ENCODE results near the gene NDUFB8. TPM values are rescaled to one million over a fixed set of nuclear protein-coding genes. Genes with fewer than 3 reads are reported as not detected.

The NDUFB8 gene
- total and polyA plus RNA-seq, 2 of the 4 experiments (the other 2 are of a cell fraction), result 99.1 to 265 TPM

DNA sequence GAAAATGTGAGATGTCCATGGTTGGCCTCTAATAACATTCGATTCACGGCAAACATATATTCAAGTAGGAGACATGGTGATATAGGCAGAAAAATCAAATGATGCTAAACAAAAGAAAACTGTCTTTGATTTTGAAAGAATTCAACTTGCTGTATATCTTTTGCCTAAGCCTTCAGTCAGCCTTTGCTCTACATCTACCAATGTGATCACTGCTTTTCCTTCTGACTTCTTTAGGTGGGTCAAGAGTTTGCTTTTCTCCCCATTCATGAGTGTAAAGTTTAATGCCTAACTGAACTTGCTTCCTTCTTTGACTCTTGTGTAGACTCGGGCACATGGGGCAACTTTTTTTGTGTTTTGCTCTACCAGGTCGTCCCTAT is 5.7 kb upstream of the NDUFB8 start:
- Histone ChIP-seq H3K27ac (ENCODE audit: insufficient read depth, low read length) (no peak overlapping the region), H3K4me3 (ENCODE audit: insufficient read depth, low read depth, low read length) (peak overlapping the region; percentile 68), H3K23ac (ENCODE audit: low read depth, low read length) (peak overlapping the region; percentile 21), H4K91ac (ENCODE audit: insufficient read depth, low read depth, low read length) (peak overlapping the region; percentile 58), H3K79me1 (ENCODE audit: low read depth in 1 of 2, low read length in 2 of 2) (peaks cover 23 to 34% of the 10 kb centered on the region in 2 experiments), H3K9ac (ENCODE audit: low read depth, low read length) (peak overlapping the region; percentile 36; the same call in 1 of the 2 replicates), H4K8ac (ENCODE audit: low read depth in 2 of 2, low read length in 2 of 2) (peak overlapping the region; percentile 52 to 96), H2BK15ac (ENCODE audit: low read depth, low read length) (no peak overlapping the region), H3K9me3 (ENCODE audit: control insufficient read depth, insufficient read depth, low read length) (no peaks in the 10 kb centered on the region), H3K18ac (ENCODE audit: low read depth, low read length) (peak overlapping the region; percentile 7; the same call in 1 of the 2 replicates), H2AK5ac (ENCODE audit: low read depth, low read length) (no peak overlapping the region), H3K14ac (replicated peaks; ENCODE audit: low read depth, low read length) (peak overlapping the region; percentile 87), H3K4me1 (ENCODE audit: control insufficient read depth, insufficient read depth, low read length) (peaks cover 1% of the 10 kb centered on the region; the same call in 1 of the 2 replicates), H2BK5ac (ENCODE audit: low read depth, low read length, poor library complexity, severe bottlenecking) (peak overlapping the region; percentile 10), H4K5ac (ENCODE audit: low read depth, low read length) (peak overlapping the region; percentile 47), H3K9me1 (ENCODE audit: insufficient read depth, low read length) (0 out of 2 replicates have a peak, but pooled peaks cover 3% of the 10 kb centered on the region), H3K27me3 (ENCODE audit: control insufficient read depth, insufficient read depth, low read length) (no peaks in the 10 kb centered on the region), H3K56ac (ENCODE audit: extremely low read depth, insufficient read depth, low read length) (peak overlapping the region; percentile 47; the same call in 1 of the 2 replicates), H2BK20ac (ENCODE audit: low read depth, low read length) (0 out of 2 replicates have a peak overlapping the region, but pooled peaks have one; percentile 30), H2BK120ac (ENCODE audit: low read depth, low read length) (peak overlapping the region; percentile 45), H2AK9ac (replicated peaks; ENCODE audit: low read depth, low read length, poor library complexity) (no peak overlapping the region), H3K4ac (ENCODE audit: low read depth, low read length) (peak overlapping the region; percentile 59; the same call in 1 of the 2 replicates), H3K4me2 (ENCODE audit: low read depth, low read length) (peak overlapping the region; percentile 69), H3K36me3 (ENCODE audit: control insufficient read depth, insufficient read depth, low read length) (peaks cover 12% of the 10 kb centered on the region), H2AFZ (replicated peaks; ENCODE audit: low read length, poor library complexity) (peak overlapping the region; percentile 93), H4K20me1 (ENCODE audit: insufficient read depth, low read length) (0 out of 2 replicates have a peak, but pooled peaks cover 6% of the 10 kb centered on the region)
- ATAC-seq (ENCODE audit: low read depth) (peak; percentile 6; the same call in 1 of the 2 replicates), DNase-seq (no peak)
- dilution Hi-C loops (cut with HindIII; ENCODE audit: low sequenced_read_pairs, unreplicated experiment), result no loop called here
- WGBS, 2 experiments (ENCODE audit: extremely low coverage in 2 of 2, insufficient read length in 1 of 2), result no CpG with 5 or more reads among the region's 4 CpGs
- in situ Hi-C loops (cut with MboI; ENCODE audit: low sequenced_read_pairs), result no loop called here
- TF ChIP-seq, protein P1, sequence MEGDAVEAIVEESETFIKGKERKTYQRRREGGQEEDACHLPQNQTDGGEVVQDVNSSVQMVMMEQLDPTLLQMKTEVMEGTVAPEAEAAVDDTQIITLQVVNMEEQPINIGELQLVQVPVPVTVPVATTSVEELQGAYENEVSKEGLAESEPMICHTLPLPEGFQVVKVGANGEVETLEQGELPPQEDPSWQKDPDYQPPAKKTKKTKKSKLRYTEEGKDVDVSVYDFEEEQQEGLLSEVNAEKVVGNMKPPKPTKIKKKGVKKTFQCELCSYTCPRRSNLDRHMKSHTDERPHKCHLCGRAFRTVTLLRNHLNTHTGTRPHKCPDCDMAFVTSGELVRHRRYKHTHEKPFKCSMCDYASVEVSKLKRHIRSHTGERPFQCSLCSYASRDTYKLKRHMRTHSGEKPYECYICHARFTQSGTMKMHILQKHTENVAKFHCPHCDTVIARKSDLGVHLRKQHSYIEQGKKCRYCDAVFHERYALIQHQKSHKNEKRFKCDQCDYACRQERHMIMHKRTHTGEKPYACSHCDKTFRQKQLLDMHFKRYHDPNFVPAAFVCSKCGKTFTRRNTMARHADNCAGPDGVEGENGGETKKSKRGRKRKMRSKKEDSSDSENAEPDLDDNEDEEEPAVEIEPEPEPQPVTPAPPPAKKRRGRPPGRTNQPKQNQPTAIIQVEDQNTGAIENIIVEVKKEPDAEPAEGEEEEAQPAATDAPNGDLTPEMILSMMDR (conservative IDR thresholded peaks at IDR 0.05; ENCODE audit: low read depth, low read length), result no peak
- TF ChIP-seq CEBPB (IDR thresholded peaks at IDR 0.05; ENCODE audit: low read depth, low read length), result no peak
- TF ChIP-seq, protein P2, sequence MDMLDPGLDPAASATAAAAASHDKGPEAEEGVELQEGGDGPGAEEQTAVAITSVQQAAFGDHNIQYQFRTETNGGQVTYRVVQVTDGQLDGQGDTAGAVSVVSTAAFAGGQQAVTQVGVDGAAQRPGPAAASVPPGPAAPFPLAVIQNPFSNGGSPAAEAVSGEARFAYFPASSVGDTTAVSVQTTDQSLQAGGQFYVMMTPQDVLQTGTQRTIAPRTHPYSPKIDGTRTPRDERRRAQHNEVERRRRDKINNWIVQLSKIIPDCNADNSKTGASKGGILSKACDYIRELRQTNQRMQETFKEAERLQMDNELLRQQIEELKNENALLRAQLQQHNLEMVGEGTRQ (IDR thresholded peaks at IDR 0.05; ENCODE audit: low read depth, low read length), result no peak
- no peak for TF ChIP-seq RFX5 (IDR thresholded peaks at IDR 0.05; ENCODE audit: low read depth, low read length)
- TF ChIP-seq MAFK (IDR thresholded peaks at IDR 0.05; ENCODE audit: low read depth, low read length), result no peak
- TF ChIP-seq MAZ (IDR thresholded peaks at IDR 0.05; ENCODE audit: borderline replicate concordance, low read depth, low read length), result no peak
- TF ChIP-seq CHD1 (IDR thresholded peaks at IDR 0.05; ENCODE audit: low read depth, low read length), result no peak
- TF ChIP-seq, protein P3, sequence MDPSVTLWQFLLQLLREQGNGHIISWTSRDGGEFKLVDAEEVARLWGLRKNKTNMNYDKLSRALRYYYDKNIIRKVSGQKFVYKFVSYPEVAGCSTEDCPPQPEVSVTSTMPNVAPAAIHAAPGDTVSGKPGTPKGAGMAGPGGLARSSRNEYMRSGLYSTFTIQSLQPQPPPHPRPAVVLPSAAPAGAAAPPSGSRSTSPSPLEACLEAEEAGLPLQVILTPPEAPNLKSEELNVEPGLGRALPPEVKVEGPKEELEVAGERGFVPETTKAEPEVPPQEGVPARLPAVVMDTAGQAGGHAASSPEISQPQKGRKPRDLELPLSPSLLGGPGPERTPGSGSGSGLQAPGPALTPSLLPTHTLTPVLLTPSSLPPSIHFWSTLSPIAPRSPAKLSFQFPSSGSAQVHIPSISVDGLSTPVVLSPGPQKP (IDR thresholded peaks at IDR 0.05; ENCODE audit: borderline replicate concordance, low read depth, low read length), result no peak
- no peak for TF ChIP-seq FOS (IDR thresholded peaks at IDR 0.05; ENCODE audit: low read depth, low read length)
- TF ChIP-seq POLR2A (IDR thresholded peaks at IDR 0.05; ENCODE audit: low read depth, low read length), result no peak
- TF ChIP-seq MXI1 (IDR thresholded peaks at IDR 0.05; ENCODE audit: borderline replicate concordance, low read depth, low read length), result no peak
- no peak for TF ChIP-seq RCOR1 (IDR thresholded peaks at IDR 0.05; ENCODE audit: insufficient replicate concordance, low read length)
- no peak for TF ChIP-seq NFE2L2 (IDR thresholded peaks at IDR 0.05; ENCODE audit: low read depth, low read length)
- TF ChIP-seq BHLHE40 (IDR thresholded peaks at IDR 0.05; ENCODE audit: low read depth, low read length), result no peak
- TF ChIP-seq SMC3 (IDR thresholded peaks at IDR 0.05; ENCODE audit: low read depth, low read length), result no peak
- no peak for TF ChIP-seq RAD21 (IDR thresholded peaks at IDR 0.05; ENCODE audit: low read length)
- no TSS peak for BruUV-seq (replicated peaks)
- ChIA-PET CTCF (interaction anchor here (0.6 to 2.1 kb wide), 7 partner anchors 9 to 343 kb away, joined by 3 to 5 read pairs (median 3); no protein-coding TSS in a partner anchor), POLR2A (ENCODE audit: unreplicated experiment) (interaction anchor here (0.6 to 0.9 kb wide), 3 partner anchors 10 to 378 kb away, joined by 3 to 10 read pairs (median 6); no protein-coding TSS in a partner anchor)
- intact Hi-C loops (cut with micrococcal nuclease), result loop anchor here (1.0 kb wide), 2 partner anchors 337 to 343 kb away; no protein-coding TSS in a partner anchor

All from IMR-90 (cell line).